ENCODE results near the gene ZNF646. TPM values are rescaled to one million over a fixed set of nuclear protein-coding genes. Genes with fewer than 3 reads are reported as not detected.
A peak's percentile ranks its signal among the peaks of the same experiment; 100 is the strongest.

ZNF646 gene
- total and polyA plus RNA-seq, 2 of the 13 experiments (the other 11 are each of a cell fraction or from before 2014, with no cell fraction given): 3.4 to 10.9 TPM

DNA sequence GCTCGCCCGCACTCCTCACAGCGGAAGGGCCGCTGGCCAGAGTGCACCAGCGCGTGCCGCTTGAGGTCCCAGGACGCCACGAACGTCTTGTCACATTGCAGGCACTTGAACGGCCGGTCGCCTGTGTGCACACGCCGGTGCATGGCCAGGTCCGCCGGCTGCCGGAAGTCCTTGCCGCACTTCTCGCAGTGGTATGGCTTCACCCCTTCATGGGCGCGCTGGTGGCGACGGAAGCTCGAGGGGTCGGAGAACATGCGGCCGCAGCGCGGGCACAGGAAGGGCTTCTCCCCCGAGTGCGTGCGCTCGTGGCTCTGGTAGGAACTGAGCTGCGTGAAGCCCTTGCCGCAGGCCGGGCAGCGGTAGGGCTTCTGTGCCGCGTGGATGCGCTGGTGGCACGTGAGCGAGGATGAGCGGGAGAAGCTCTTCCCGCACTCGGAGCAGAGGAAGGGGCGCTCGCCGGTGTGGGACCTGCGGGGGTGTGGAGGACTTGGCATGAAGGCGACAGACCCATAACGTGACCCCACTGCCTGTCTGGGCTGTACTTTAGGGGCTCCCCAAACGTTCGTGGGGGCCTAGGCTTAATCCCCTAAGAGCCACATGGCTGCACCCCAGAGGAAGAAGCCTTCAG is 12.3 kb upstream of the ZNF646 start (continued):
- TF ChIP-seq, protein P1, sequence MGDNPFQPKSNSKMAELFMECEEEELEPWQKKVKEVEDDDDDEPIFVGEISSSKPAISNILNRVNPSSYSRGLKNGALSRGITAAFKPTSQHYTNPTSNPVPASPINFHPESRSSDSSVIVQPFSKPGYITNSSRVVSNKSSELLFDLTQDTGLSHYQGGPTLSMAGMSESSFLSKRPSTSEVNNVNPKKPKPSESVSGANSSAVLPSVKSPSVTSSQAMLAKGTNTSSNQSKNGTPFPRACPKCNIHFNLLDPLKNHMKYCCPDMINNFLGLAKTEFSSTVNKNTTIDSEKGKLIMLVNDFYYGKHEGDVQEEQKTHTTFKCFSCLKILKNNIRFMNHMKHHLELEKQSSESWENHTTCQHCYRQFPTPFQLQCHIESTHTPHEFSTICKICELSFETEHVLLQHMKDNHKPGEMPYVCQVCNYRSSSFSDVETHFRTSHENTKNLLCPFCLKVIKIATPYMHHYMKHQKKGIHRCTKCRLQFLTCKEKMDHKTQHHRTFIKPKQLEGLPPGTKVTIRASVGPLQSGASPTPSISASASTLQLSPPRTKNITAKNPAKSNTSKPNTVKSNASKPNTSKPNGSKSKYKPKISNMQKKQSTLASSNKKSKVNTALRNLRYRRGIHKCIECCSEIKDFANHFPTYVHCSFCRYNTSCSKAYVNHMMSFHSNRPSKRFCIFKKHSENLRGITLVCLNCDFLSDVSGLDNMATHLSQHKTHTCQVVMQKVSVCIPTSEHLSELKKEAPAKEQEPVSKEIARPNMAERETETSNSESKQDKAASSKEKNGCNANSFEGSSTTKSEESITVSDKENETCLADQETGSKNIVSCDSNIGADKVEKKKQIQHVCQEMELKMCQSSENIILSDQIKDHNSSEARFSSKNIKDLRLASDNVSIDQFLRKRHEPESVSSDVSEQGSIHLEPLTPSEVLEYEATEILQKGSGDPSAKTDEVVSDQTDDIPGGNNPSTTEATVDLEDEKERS (CRISPR knock-in tag; IDR thresholded peaks at IDR 0.05): no peak
- TF ChIP-seq AKAP8 (CRISPR knock-in tag; IDR thresholded peaks at IDR 0.05) (no peak), JARID2 (CRISPR knock-in tag; IDR thresholded peaks at IDR 0.05; ENCODE audit: insufficient replicate concordance) (no peak), HNRNPLL (IDR thresholded peaks at IDR 0.05; ENCODE audit: low read depth, low read length, poor library complexity, severe bottlenecking) (peak; percentile 9), ZFP36L2 (CRISPR knock-in tag; IDR thresholded peaks at IDR 0.05) (no peak), ZSCAN31 (CRISPR knock-in tag; IDR thresholded peaks at IDR 0.05; ENCODE audit: low read depth) (no peak), RAD21 (CRISPR knock-in tag; IDR thresholded peaks at IDR 0.05) (no peak)
- TF ChIP-seq, protein P2, sequence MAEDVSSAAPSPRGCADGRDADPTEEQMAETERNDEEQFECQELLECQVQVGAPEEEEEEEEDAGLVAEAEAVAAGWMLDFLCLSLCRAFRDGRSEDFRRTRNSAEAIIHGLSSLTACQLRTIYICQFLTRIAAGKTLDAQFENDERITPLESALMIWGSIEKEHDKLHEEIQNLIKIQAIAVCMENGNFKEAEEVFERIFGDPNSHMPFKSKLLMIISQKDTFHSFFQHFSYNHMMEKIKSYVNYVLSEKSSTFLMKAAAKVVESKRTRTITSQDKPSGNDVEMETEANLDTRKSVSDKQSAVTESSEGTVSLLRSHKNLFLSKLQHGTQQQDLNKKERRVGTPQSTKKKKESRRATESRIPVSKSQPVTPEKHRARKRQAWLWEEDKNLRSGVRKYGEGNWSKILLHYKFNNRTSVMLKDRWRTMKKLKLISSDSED (CRISPR knock-in tag; IDR thresholded peaks at IDR 0.05): no peak

DNA sequence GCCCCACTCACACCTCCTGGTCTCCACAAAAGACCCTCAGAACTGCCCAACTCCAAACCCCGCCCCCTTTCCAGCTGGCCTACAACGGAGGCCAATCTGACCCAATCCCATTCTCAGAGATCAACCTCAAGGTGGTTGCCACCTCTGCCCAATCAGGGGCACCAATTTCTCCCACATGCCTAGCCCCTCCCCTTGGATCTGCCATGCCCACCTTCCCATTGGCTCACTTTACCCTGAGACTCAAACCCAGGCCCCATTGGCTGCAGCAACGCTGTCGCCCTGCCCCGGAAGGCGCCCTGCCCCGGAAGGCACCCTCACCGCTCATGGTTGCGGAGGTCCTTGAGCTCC is 10.8 kb upstream of the ZNF646 start:
- Histone ChIP-seq H3K79me2 (ENCODE audit: insufficient read depth, low read length) (peaks cover 16% of the 10 kb centered on the region), H3K9ac (ENCODE audit: insufficient read depth, low read depth, low read length) (no peak overlapping the region), H3K9me3 (ENCODE audit: low read length) (no peaks in the 10 kb centered on the region), H3K36me3 (replicated peaks in 1 of 2; ENCODE audit: control insufficient read depth in 1 of 2, insufficient read depth in 2 of 2, low read length in 2 of 2) (peaks cover 14 to 29% of the 10 kb centered on the region in 2 experiments; a peak in 4 of 5 replicates), H3K4me2 (ENCODE audit: low read depth, low read length) (no peak overlapping the region), H4K20me1 (ENCODE audit: insufficient read depth, low read length) (no peaks in the 10 kb centered on the region), H3K27me3 (ENCODE audit: control insufficient read depth in 1 of 2, insufficient read depth in 2 of 2, low read length in 2 of 2) (no peaks in the 10 kb centered on the region), H3K4me1 (ENCODE audit: insufficient read depth, low read length) (no peaks in the 10 kb centered on the region), H2AFZ (ENCODE audit: low read length) (no peak overlapping the region), H3K27ac (ENCODE audit: extremely low read length, insufficient read depth, low read length) (no peak overlapping the region), H3K4me3 (replicated peaks in 1 of 3; ENCODE audit: insufficient read depth in 1 of 3, low read depth in 2 of 3, low read length in 3 of 3) (no peak overlapping the region)
- FAIRE-seq (no peak), ATAC-seq (no peak), DNase-seq (ENCODE audit: low spot score) (no peak)
- BruUV-seq (replicated peaks): no TSS peak
- 98% methylated on average over 9 of the region's 9 CpGs for WGBS (ENCODE audit: low lambda C conversion rate)
- in situ Hi-C loops (cut with HindIII; ENCODE audit: extremely low pct_ligation_motif_present, low pct_unique_long_range_greater_than_20kb) (no loop called here), intact Hi-C loops (cut with micrococcal nuclease; ENCODE audit: unreplicated experiment) (no loop called here)
- CTCF ChIA-PET (ENCODE audit: low intra/inter-chr PET ratio, low total read pairs): no interaction called here
- POLR2A ChIA-PET: no interaction called here
- TF ChIP-seq, protein P3, sequence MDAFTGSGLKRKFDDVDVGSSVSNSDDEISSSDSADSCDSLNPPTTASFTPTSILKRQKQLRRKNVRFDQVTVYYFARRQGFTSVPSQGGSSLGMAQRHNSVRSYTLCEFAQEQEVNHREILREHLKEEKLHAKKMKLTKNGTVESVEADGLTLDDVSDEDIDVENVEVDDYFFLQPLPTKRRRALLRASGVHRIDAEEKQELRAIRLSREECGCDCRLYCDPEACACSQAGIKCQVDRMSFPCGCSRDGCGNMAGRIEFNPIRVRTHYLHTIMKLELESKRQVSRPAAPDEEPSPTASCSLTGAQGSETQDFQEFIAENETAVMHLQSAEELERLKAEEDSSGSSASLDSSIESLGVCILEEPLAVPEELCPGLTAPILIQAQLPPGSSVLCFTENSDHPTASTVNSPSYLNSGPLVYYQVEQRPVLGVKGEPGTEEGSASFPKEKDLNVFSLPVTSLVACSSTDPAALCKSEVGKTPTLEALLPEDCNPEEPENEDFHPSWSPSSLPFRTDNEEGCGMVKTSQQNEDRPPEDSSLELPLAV (CRISPR knock-in tag; conservative IDR thresholded peaks at IDR 0.05; ENCODE audit: low read depth): no peak
- no peak for TF ChIP-seq ZSCAN21 (CRISPR knock-in tag; IDR thresholded peaks at IDR 0.05; ENCODE audit: borderline replicate concordance)
- no peak for TF ChIP-seq ZNF549 (CRISPR knock-in tag; IDR thresholded peaks at IDR 0.05)
- TF ChIP-seq ZFP41 (CRISPR knock-in tag; IDR thresholded peaks at IDR 0.05; ENCODE audit: borderline replicate concordance): no peak
- TF ChIP-seq, protein P4, sequence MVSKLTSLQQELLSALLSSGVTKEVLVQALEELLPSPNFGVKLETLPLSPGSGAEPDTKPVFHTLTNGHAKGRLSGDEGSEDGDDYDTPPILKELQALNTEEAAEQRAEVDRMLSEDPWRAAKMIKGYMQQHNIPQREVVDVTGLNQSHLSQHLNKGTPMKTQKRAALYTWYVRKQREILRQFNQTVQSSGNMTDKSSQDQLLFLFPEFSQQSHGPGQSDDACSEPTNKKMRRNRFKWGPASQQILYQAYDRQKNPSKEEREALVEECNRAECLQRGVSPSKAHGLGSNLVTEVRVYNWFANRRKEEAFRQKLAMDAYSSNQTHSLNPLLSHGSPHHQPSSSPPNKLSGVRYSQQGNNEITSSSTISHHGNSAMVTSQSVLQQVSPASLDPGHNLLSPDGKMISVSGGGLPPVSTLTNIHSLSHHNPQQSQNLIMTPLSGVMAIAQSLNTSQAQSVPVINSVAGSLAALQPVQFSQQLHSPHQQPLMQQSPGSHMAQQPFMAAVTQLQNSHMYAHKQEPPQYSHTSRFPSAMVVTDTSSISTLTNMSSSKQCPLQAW (CRISPR knock-in tag; IDR thresholded peaks at IDR 0.05): no peak
